HG02588 (cell line): Measurements from ENCODE around the gene TRHDE.

Experiments used
- ATAC-seq: cut with Tn5 transposase; IDR thresholded peaks from one replicate; pipeline ENCODE4 v1.9.1; 2021; ENCODE audit warnings: mild to moderate bottlenecking, moderate library complexity; ENCODE audit not compliant: unreplicated experiment

TRHDE gene

DNA sequence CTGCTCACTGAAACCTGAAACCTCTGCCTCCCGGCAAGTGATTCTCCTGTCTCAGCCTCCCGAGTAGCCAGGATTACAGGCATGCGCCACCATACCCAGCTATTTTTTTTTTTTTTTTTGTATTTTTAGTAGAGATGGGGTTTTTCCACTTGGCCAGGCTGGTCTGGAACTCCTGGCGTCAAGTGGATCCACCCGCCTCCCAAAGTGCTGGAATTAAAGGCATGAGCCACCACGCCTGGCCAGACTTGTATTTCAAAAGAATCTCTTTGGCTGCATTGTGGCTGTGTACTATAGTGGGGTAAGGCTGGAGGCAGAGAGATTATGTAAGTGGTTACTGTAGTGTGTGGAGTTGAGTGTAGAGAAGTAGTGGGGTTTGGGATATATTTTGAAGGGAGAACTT, 35.1 kb downstream of the TRHDE start:
- ATAC-seq = no peak

DNA sequence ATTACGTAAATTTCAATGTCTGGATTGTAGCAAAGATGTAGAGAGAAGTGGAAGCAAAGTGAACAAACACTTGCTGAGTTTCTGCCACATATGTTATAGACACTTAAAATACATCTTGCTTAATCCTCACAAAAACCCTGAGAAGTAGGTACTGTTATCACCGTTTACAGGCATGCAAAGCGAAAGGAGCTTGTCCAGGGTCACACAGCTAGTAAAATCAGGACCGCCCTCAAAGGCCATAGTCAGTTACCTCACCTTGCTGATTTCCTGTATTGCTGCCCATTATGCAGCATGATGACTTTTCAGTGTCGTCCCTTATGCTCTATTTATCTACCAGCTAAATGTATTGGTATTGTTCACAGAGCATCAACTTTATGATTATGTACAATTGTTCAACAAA, 39.8 kb downstream of the TRHDE start:
- ATAC-seq = no peak

GRCh38 chr12:72313806-72314205, 41.6 kb downstream of the TRHDE start:
- no peak for ATAC-seq

DNA sequence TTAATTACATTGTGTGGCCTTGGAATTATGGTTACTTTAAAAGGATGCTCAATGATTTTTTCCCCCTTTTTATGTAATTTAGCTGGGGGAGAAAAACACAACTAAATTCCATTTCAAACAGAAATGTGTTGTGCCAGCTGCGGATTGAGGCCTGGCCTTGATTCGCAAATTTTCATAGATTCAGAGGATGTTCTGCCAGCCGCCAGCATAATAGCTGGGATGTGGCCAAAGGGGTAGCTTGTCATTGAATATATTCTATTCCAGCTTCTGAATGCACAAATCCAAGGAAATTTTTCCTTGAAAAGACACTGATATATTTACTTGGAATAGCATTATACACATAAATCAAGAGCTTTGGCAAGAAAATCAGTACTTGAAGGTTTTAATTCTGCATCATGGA, 43.7 kb downstream of the TRHDE start:
- ATAC-seq = no peak

- no peak for ATAC-seq
Measured at GRCh38 chr12:72318341-72318740, 46.2 kb downstream of the TRHDE start.

DNA sequence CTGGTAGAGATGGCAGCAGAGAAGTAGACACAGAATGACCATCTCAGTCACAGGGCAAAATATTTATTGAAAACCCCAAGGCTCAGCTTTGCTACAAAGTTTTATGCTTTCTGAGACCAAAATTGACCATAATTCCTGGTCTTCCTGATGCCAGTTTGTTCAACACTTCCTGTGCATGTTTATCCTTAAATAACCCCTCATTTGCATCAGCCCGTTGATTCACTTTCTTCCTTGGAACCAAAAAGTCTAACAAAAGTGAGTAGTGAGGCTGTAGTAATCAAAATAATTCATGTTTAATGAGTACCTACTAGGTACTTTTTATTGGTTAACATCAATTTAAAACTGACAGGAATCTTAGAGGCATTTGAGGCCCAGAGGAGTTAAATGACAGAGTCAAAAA, 51.7 kb downstream of the TRHDE start:
- ATAC-seq = no peak

DNA sequence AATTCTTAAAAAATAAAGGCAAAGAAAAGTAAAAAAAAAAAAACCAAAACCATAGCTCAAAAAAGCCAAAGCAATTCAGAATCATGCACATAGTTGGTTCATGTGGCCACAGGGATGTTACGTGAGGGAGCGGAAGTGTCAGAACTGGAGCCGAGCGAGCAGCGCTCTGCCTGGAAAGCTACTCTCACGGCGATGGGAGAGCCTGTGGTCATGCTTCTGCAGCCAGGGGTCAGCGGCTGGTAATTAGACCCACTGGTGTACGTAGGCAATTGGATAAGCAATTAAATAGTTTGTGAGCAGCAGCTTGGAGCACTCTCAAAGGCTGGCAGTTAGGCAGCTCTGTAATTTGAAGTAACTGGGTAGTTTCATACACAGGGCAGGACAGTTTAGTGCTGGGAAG, 58.1 kb downstream of the TRHDE start:
- ATAC-seq = no peak

GRCh38 chr12:72330784-72331183, 58.6 kb downstream of the TRHDE start:
- ATAC-seq = no peak

- ATAC-seq = no peak
Measured at GRCh38 chr12:72337382-72337781, 65.2 kb downstream of the TRHDE start.

GRCh38 chr12:72337946-72338345, 65.8 kb downstream of the TRHDE start:
- ATAC-seq = no peak

DNA sequence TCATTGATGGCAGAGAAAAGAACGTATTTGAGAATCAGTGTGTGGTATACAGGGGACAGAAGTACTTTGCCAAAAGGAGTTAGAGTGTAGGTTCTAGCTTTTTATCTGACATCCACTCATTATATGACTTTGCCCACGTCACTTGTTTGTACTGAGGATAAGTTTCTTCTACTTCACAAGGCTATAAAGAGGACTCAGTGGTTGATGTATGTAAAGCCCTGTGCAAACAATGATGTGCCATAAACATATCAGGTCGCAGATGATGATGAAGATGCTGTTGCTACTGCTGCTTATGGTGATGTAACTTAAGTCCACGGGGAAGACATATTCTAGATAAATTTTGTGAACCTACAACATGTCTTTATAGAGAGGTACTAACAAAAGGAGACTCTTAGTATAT, 66.3 kb downstream of the TRHDE start:
- no peak for ATAC-seq

DNA sequence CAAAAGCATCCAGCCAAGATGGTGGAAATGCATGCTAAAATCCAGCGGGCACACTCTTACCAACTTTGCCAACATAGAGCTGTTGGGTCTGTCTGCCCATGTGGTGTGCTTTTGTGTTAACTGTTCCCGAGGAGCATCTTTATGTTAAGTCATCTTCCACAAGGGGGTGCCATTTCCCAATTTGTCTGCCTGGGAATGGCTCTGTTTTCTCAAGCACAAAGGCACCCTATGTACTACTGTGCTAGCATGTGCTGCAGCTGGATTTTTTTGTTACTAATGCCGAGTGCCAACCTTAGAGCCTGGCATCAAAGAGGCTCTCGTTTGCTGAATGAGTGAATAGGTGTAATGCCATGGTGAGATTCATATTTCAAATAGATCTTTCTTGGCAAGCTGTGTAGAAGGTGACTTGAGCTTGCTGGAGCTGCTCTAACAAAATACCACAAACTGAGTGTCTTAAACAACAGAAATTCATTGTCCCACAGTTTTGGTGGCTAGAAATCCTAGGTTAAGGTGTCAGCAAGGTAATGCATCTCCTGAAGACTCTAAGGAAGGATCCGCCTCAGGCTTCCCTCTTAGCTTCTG, 74.3 kb downstream of the TRHDE start:
- peak; percentile 89 for ATAC-seq

DNA sequence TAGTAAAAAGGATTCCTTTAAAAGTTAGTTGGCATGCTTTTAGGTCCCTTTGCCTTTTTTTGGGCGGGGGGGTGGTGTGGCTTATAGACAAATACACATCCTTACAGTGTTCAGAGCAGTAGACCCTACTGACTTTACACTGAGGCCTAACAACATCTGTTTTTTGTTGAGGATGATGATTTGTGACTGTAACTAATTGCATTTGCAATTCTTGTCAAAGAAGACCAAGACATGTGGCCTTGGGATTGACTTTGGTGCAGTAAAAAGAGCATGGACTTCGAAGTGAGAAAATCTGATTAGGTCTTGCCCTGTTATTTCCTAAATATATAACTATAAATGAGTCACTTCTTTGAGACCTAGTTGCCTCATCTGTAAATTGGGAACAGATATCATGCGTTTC, 77.3 kb downstream of the TRHDE start:
- no peak for ATAC-seq

GRCh38 chr12:72359416-72359815, 87.2 kb downstream of the TRHDE start:
- ATAC-seq = no peak

GRCh38 chr12:72365151-72365550, 93.0 kb downstream of the TRHDE start:
- ATAC-seq = no peak

DNA sequence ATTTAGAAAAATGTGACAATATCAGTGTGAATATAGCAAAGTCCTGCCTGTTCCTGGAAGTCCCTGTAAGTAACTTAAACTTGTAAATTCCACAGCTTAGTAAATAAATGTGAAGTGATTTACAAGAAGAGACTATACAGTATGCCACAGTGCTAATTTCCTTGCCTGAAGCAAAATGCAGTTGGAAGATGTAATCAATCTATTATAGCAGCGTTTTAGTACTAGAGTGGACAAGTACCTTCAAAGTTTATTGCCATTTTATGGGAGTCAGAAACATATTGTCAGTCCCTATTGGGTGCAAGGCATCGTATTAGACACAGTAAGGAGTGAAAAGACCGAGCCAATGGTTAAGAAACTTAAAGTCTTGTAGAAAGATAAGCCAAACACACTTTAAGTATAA, 94.1 kb downstream of the TRHDE start:
- ATAC-seq = no peak

GRCh38 chr12:72368298-72368697, 96.1 kb downstream of the TRHDE start:
- ATAC-seq = no peak

DNA sequence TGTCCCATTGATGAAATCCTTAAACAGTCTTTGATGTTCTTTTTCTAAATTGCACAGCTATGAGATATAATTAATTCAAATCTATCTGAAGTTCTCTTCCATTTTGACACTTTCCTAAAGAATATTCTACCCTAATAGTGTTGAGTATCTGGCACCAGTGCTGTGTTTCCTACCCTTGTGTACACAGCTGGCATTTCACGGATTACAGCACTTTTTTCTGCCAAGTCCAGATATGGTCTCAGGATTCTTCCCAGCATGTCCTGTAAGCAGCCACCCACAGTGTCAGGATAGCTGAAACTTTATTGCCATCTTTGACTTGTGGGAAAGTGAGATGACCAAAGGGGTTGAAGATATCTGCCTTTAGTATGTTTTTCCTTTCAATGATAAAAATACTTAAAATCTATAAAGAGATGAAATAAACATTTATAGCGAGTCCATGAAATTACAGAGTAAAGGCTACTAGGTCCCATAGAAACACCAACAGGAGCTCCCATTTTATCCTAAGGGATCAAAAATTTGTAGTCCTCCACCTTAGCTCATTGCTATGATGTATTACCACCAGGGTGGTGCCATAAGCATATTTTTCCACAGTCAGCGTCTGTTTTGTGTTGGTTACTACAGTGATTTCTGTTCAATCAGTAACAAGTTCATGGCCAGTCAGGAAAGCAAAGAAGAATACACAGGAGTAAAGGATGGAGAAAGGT, 96.7 kb downstream of the TRHDE start:
- ATAC-seq = no peak

- no peak for ATAC-seq
Measured at GRCh38 chr12:72369423-72369959, 97.3 kb downstream of the TRHDE start.

DNA sequence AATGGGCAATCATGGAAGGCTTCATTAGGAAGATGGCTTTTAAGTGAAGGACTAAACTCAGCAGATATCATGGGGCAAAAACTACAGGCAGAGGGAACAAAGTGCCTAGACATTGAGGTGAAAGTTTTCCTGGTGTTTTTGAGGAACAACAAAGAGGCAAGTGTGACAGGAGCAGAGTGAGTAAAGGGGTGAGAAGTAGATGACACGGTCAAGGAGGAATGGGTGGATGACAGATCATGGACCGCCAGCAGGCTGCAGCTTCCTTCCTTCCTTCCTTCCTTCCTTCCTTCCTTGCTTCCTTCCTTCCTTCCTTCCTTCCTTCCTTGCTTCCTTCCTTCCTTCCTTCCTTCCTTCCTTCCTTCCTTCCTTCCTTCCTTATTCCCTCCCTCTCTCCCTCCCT, 108.3 kb downstream of the TRHDE start:
- ATAC-seq = no peak

DNA sequence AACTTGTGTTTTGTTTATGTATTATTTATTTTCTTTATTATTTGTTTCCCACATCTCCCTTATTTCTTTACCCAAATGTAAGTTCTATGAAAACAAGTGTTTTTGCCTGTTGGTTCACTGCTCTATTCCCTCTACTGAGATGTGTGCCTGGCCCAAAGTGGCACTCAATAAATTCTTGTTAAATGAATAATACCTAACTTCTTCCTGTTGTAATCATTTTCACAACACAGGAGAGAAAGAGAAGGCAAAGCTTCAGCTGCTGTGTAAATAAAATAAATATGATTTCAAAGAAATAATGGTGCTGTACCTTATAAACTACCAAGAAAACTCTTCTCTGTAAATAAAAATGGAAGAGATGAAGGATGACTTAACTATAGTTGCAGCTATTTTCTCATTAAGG, 116.2 kb downstream of the TRHDE start:
- no peak for ATAC-seq

DNA sequence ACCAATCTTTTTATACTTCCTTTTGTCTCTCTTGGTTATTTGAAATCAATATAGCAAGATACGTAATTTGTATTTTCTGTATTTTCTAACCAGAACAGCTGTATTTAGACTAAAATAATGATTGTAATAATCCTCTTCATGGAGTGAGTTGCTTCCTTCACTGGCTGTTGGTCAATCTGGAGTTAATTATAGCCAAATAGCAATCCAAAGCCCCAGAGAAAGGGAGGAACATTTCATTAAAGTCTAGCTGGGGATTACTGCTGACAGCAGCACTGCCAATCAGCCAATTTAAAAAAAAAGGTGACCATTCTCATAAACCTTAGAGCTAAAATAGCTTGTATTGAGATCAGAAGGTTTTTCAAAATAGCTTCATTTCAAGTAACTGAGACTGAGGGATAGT, 118.0 kb downstream of the TRHDE start:
- no peak for ATAC-seq

- ATAC-seq = no peak
Measured at GRCh38 chr12:72406111-72406510, 133.9 kb downstream of the TRHDE start.
